GM18951 (cell line): Measurements from ENCODE around the gene SLC2A9.

ENCODE experiments used
- POLR2A ChIP-seq: IDR thresholded peaks from 4 replicates; pipeline ENCODE4 v1.6.1; 2011; ENCODE audit warnings: mild to moderate bottlenecking; ENCODE audit not compliant: insufficient read length, insufficient read depth; ENCODE audit errors: extremely low read depth
- in situ Hi-C: fragments of 300-500 bp; cut with MboI; formaldehyde crosslinking; loops from one replicate; pipeline ENCODE4 v1.12.0; 2022; ENCODE audit warnings: low sequenced_read_pairs, mixed read lengths, inconsistent platforms; ENCODE audit not compliant: unreplicated experiment

SLC2A9 gene

DNA sequence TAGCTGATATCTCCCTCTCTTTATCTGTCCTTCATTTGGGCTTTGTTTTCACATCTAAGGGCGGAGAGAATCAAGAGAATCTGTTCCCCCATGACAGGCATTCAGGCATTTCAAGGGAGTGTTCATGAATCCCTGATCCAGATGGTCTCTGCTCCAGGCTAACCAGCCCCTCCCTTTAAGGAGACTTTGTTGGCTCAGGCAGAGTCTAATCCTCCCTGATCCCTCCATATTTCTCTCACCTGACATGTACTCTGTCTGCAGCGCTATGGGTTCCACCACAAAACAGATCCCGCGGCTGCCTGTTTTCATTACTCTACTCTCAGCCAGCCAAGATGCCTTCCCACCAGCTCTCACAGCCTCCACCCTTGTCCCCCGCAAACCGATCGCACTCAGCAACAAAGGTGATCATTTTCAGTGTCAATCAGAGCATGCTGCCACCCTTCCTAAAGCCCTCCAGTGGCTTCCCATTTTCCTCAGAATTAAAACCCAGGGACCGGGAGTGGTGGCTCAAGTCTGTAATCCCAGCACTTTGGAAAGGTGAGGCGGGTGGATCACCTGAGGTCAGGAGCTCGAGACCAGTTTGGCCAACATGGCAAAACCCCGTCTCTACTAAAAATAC, 30.3 kb upstream of the SLC2A9 start:
- in situ Hi-C loops = no loop called here
- TF ChIP-seq POLR2A = no peak

DNA sequence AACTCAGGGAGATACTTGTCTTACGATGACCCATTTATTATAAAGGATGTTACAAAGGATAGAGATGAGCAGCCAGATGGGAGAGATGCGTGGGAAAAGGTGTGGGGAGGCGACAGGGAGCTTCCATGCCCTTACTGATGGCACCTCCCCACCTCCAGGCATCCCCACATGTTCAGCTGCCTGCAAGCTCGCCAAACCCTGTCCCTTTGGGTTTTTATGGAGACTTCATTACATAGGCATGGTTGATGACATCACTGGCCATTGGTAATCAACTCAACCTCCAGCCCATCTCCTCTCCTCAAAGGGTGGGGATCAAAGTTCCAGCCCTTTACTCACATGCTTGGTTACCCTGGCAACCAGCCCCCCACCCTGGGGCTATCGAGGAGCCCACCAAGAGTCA, 29.4 kb upstream of the SLC2A9 start:
- in situ Hi-C loops = no loop called here
- no peak for TF ChIP-seq POLR2A

DNA sequence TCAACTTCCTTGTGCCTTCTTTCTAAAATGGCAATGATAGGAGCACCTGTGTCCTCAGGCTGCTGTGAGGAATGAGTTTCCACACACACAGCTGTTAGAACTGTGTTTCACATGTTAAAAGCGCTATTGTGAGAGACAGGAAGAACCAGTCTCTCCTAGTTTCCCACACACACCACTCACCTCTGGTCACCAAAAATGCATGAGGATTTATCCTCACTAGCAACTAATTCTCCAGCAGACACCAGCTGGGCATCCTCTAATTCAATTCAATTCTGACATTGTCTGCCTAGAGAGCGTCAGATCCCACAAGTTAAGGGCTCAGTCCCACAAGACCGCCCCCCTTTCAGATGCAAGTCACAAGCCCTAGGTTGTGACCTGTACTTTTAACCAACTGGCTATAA, 29.0 kb upstream of the SLC2A9 start:
- no peak for TF ChIP-seq POLR2A
- in situ Hi-C loops = no loop called here

DNA sequence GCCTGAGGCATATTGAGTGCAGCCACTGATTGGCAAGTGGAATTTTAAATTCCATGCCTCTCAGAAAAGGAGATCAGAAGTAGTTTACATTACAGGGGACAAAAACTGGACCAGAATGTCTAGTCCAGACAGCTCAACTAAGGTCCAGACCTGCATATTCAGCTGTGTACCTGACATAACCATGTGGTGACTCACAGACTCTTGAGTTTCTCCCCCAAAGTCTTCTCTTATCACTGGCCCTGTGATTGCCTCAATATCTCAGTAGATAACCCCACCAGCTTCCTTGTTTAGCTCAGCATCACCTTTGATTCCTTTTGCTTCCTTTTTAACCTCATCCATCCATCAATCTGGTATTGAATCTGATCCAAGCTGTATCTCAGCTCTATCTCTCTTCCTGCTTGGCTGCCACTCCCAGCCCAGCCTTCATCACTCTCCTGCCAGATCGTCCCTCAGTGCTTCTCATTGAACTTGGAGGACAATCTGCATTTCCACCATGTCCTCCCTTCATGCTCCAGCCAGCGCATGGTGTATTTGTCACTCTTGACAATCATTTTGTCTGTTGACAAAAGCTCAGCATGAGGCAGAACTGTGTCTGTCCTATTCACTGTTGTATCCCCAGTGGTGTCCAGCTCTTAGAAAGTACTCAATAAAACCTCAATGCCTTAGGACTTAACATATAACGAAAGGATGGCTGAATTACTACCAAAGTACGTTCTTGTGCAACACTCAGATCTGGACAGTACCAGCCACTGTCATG, 27.8 kb upstream of the SLC2A9 start:
- no peak for TF ChIP-seq POLR2A
- in situ Hi-C loops = no loop called here

DNA sequence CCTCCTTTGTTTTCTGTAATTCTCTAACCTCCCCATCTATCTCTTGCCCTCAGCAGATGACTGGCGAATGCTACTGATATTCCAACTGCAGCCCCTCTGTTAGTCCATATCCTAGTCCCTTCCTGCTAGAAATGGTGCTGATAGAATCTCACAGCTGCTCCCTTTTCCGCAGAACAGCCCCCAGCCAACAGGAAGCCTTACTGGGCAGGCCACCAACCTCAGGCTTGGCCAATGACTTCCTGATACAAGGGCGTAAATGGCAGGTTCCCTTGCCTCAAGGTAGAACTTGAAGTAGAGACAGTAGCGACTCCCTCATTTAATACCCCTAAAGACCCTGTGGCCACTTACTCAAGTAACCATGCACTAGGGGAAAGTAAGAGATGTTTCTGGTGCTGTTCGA, 26.7 kb upstream of the SLC2A9 start:
- in situ Hi-C loops = no loop called here
- no peak for TF ChIP-seq POLR2A

DNA sequence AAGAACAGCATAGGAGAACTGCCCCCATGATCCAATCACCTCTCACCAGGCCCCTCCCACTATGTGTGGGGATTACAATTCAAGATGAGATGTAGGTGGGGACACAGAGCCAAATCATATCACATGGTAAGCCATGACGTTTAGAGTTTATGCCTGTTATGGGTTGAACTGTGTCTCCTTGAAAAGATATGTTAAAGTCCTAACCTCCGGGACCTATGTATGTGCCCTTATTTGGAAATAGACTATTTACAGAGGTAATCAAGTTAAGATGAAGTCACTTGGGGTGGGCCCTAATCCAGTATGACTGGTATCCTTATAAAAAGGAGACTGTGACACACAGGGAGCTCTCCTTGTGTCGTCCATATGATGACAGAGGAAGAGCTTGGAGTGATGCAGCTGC, 25.2 kb upstream of the SLC2A9 start:
- in situ Hi-C loops = no loop called here

DNA sequence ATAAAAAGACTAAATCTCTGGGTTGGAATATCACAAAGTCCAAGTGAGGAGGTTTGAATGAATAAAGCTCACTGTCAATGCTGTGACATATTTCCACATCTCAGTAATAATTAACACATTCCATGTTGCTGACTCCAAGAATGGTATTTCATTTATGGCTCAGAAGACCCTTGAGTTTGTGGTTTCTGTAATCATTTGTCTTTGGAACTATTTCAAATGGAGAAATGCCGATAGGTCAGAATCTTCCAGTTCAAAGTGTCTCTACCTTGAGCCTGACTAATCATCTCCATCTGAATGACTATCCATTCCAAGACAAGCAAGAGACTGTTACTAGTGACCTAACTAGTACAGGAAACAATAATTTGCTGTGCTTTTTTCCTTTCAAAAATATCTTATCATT, 24.2 kb upstream of the SLC2A9 start:
- in situ Hi-C loops = no loop called here
- TF ChIP-seq POLR2A = no peak

More for the DNA sequence above, 25.2 kb upstream of the SLC2A9 start:
- TF ChIP-seq POLR2A = no peak

DNA sequence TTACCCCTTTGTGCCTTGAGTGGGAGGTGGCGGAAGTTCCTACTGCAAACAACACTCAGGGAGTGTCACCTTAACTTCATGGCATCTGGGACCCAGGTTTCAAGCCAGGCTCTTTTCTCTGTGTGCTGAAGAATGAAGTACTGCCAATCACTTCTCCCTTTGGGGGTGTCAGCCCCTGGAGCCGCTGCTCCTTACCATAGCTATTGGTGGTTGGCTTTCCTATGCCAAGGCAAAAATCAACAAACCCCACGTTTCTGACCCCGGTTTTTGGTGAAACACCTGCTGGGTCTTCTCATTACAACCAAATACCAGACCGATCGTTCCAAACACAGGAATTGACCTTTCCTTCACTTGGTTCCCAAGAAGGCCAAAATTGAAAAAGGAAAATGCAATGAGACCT, 19.7 kb upstream of the SLC2A9 start:
- in situ Hi-C loops = no loop called here
- no peak for TF ChIP-seq POLR2A

DNA sequence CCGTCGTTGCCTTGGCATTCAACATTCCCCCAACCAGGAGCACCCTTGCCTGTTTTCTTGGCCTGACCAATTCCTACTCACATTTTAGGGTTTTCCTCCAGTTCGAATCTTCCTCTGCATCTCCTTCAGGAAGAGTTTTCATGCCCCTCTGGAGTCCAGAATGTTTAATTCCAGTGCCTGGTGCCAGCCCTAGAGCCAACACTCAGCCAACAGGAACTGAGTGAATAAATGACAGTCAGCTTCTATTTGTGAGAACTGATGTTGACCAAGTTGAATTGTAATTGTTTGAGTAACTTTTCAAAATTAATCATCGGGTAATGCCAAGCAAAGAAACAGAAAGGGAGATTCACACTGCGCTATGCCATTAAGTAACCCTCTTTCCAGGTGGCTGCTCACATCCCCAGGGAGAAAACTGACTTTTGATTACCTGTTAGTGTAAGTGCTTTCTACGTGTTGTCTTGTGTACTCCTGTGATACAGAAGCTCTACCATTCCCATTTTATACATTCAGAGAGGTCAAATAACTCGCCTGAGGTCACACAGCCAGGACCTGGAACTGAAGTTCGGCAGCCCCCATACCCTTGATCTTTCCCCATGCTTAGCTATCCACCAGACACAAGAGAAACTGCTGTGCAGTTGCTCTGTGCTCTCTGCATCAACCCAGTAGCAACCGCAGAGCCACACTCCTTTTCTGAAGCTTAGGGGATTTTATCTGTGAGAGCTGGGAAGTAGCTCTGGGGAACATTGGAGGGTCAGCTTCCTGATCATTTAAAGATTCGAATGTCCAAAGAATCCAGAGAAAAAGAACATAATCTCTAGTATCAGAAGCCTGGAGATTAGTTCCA, 19.0 kb upstream of the SLC2A9 start:
- in situ Hi-C loops = no loop called here
- TF ChIP-seq POLR2A = no peak

DNA sequence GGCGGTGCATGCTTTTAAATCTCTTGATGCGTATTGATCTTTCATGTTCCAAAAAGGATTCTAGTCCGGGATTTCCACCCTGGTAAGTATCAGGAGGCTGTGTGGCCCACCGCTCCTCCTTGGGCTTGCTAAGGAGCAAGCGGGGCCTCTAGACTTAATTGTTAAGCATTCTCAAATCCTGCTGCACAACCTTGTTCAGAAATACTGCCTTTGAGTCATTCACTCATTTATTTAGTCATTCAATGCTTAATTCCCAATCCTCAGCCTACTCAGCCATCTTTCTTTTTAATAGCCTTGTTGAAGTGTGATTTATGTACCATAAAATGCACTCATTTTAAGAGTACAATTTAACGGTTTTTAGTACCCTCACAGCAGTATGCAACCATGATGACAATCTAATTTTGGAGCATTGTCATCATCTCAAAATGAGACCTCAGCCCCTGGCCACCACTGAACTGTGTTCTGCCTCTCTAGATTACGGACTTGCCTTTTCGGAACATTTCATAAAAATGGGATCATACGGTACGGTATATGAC, 15.6 kb upstream of the SLC2A9 start:
- in situ Hi-C loops = no loop called here

DNA sequence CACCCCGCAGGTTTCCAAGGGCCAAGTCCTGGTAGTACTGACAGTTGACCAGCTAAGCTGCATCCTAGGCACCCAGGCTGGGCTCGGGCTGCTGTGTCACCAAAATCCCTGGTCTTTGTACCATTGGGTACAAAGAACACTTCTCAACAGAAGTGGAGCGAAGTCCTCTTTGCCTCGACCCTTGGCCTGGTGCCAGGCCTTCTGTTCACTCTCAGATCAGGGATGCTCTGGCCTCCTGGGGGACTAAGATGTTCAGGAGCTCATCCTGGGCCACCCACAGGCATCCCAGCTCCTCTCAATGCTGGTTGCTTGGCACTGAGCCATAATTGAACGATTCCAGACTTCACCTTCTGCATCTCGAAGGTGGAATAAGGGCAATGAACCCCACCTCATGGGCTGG, 13.8 kb upstream of the SLC2A9 start:
- TF ChIP-seq POLR2A = no peak
- in situ Hi-C loops = no loop called here

More for the DNA sequence above, 15.6 kb upstream of the SLC2A9 start:
- no peak for TF ChIP-seq POLR2A

DNA sequence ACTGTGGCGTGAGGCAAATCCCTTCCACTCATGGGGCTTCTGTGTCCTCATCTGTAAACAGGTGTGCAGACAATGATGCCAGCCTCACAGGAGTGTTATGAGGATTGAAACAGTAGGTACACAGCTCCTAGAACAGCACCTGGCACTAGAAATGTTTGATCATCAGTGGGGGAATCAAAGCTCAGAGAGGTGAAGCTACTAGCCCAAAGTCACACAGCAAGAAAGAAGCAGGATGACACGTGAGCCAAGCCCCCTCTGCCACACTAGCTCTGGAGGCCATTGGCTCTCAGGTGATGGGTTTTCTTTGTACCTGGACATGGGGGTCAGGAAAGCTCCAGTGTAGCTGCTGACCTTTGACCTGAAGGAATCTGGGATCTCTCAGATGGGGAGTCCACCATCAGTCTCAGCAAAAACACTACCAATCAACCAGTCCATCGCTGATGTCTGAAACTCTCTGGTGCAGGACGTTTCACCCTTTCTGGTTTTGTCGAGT, 13.4 kb upstream of the SLC2A9 start:
- TF ChIP-seq POLR2A = no peak
- in situ Hi-C loops = no loop called here

DNA sequence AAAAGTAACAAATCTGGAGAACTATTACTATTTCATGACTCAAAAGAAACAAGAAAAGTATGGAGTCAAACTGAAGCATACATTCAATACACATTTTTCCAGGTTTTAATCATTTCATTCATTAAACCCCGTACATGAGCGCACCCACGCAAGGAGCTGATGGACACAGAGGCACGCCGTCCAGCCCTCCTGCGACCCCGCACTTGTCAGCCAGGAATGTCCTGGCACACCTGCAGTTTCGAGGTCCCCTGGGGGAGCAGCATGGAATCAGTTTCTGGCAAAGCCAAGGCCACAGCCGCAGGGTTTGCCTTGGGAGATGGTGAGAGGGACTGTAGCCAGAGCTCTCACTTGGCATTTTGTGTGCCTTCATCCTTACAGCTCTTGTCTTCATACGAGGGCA, 12.8 kb upstream of the SLC2A9 start:
- TF ChIP-seq POLR2A = no peak
- in situ Hi-C loops = no loop called here
